DMS153 treated with DMSO at 0.1 percent for 48 hours (cell line): ENCODE data around the gene TCEA2.

Experiments
- DNase-seq: peaks from one replicate; lab custom pipeline; 2025; ENCODE audit not compliant: unreplicated experiment; lab: John Stamatoyannopoulos, UW

The TCEA2 gene

DNA sequence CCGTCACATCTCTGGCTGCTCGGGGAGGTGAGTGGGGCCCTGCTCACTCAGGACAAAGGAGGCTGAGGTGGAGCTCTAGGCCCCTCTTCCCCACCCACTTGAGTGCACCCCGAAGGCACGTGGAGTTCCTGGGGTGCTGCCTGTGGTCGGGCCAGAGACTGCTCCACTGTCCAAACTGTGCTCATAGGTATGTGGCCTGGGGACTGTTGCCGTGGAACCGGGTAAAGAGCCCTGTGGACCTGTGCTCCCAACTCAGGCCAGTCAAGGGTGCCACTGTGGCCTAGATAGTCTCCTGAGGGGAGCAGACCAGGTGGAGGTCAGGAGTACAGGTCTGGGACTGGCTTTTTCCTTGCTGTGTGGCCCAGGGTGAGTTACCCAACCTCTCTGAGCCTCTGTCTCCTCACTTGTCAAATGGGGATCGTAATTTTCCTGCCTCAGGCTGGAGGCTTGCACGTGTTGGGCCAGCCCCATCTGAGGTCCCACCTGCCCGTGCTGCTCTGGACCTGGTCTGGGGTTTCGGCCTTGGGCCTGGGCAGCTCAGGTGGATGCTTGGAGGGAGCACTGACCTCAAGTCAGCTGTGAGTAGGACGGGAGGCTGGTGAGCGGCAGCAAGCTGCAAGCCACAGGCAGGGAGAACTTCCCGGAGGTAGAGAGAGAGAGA is 56.8 kb downstream of the TCEA2 start:
- no peak for DNase-seq

DNA sequence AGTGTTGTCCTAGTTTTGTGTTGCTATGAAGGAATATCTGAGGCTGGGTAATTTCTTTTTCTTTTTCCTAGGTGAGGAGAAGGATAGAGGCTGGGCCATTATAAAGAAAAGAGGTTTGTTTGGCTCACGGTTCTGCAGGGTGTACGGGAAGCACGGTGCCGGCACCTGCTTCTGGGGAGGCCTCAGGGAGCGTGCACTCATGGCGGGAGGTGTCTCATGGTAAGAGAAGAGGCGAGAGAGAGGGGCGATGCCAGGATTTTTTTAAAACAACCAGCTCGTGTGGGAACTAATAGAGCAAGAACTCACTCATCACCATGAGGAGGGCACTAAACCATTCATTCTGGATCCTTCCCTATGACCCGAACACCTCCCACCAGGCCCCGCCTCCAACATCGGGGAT is 58.6 kb downstream of the TCEA2 start:
- DNase-seq, result no peak
